ENCODE measurements around the gene PNLIPRP2.

- TF ChIP-seq KDM1A (IDR thresholded peaks at IDR 0.05; ENCODE audit: low read depth) (no peak), ZSCAN20 (CRISPR knock-in tag; IDR thresholded peaks at IDR 0.05) (no peak), SREBF2 (IDR thresholded peaks at IDR 0.05) (no peak)
- TF ChIP-seq, protein P1, sequence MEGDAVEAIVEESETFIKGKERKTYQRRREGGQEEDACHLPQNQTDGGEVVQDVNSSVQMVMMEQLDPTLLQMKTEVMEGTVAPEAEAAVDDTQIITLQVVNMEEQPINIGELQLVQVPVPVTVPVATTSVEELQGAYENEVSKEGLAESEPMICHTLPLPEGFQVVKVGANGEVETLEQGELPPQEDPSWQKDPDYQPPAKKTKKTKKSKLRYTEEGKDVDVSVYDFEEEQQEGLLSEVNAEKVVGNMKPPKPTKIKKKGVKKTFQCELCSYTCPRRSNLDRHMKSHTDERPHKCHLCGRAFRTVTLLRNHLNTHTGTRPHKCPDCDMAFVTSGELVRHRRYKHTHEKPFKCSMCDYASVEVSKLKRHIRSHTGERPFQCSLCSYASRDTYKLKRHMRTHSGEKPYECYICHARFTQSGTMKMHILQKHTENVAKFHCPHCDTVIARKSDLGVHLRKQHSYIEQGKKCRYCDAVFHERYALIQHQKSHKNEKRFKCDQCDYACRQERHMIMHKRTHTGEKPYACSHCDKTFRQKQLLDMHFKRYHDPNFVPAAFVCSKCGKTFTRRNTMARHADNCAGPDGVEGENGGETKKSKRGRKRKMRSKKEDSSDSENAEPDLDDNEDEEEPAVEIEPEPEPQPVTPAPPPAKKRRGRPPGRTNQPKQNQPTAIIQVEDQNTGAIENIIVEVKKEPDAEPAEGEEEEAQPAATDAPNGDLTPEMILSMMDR (IDR thresholded peaks at IDR 0.05) = peak; percentile 2; the same call in 1 of the 3 replicates
Observed at GRCh38 chr10:116690356-116691322, 69.9 kb downstream of the PNLIPRP2 start.

Measured in A549 (cell line).